Bronchial epithelial cell (primary cell): ENCODE results near the gene AKAP17A. TPM values are rescaled to one million over a fixed set of nuclear protein-coding genes. Genes with fewer than 3 reads are reported as not detected.
"Not testable (repeated sequence)": the region's sequence is repeated elsewhere in the genome, so short reads cannot be mapped to it uniquely, and the experiment has no call there.

Source experiments
- DNase-seq: peaks from one replicate; pipeline ENCODE4 v3.0.0-alpha.2; 2010; ENCODE audit warnings: low read depth
- FAIRE-seq: peaks from 2 replicates; lab custom pipeline; 2011; peaks lifted over from hg19 to GRCh38; lab: Jason Lieb, UNC
- H3K27me3 ChIP-seq: 2 replicates; pipeline ENCODE4 v1.5.1; 2011; ENCODE audit warnings: low read length; ENCODE audit not compliant: control insufficient read depth, insufficient read depth
- H3K36me3 ChIP-seq: 2 replicates; pipeline ENCODE4 v1.5.1; 2011; ENCODE audit warnings: low read length; ENCODE audit not compliant: control insufficient read depth, insufficient read depth
- H3K4me3 ChIP-seq: 2 replicates; pipeline ENCODE4 v1.5.1; 2011; ENCODE audit warnings: mild to moderate bottlenecking, low read depth, low read length, control low read depth
- total RNA-seq: library from RNA; depleted of rRNA; stranded (reverse); fragments of >200 nt; gene quantifications from 2 replicates; pipeline ENCODE4 v1.2.1, GENCODE V29; 2014
- TF ChIP-seq, protein P1 (sequence below): IDR thresholded peaks from 2 replicates; pipeline ENCODE4 v1.5.1; 2011; ENCODE audit warnings: mild to moderate bottlenecking, moderate library complexity, low read length, control low read depth, inconsistent platforms; ENCODE audit not compliant: insufficient read depth, severe bottlenecking

Gene AKAP17A
- total RNA-seq, 1 donor from 2014 or later, result 22.6 TPM

DNA sequence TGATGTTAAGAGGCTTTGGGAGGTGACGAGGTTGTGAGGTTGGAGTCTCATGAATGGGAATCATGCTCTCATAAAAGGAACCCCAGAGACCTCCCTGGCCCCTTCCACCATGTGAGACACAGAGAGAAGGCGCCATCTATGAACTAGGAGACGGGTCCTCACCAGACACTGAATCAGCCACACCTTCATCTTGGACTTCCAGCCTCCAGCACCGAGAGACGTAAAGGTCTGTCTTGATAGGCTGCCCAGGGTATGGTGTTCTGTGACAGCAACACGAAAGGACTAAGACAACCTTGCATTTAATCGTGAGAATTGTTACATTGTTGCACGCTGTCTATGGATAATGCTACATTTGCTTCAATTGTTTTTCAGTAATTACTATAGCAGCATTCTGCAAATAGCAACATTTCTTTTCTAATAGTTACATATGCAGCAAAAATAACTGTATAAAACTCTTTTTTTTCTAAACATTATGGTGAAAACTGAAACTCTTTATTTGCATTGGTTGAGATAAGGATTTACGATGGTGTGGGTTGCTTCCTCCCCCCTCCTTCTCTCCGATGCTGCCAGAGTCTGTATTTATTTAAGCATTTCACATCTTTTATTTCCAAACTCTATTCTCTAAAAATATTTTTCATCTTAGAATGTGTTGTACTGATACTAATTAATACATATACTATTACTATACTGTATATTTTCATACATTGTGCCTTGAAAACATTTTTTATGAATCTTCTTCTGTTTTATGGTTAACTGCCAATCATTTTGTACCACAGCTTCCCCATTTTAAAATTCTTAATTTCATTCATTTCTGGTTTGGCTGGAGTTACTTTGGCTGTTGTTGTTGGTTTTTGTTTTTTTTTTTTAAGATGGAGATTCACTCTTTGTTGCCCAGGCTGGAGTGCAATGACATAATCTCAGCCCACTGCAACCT, 26.4 kb upstream of the AKAP17A start:
- Histone ChIP-seq H3K27me3 (no peaks in the 10 kb centered on the region), H3K4me3 (no peak overlapping the region), H3K36me3 (no peaks in the 10 kb centered on the region)
- no peak for DNase-seq
- TF ChIP-seq, protein P1, sequence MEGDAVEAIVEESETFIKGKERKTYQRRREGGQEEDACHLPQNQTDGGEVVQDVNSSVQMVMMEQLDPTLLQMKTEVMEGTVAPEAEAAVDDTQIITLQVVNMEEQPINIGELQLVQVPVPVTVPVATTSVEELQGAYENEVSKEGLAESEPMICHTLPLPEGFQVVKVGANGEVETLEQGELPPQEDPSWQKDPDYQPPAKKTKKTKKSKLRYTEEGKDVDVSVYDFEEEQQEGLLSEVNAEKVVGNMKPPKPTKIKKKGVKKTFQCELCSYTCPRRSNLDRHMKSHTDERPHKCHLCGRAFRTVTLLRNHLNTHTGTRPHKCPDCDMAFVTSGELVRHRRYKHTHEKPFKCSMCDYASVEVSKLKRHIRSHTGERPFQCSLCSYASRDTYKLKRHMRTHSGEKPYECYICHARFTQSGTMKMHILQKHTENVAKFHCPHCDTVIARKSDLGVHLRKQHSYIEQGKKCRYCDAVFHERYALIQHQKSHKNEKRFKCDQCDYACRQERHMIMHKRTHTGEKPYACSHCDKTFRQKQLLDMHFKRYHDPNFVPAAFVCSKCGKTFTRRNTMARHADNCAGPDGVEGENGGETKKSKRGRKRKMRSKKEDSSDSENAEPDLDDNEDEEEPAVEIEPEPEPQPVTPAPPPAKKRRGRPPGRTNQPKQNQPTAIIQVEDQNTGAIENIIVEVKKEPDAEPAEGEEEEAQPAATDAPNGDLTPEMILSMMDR, result no peak
- FAIRE-seq, result peak; percentile 18

DNA sequence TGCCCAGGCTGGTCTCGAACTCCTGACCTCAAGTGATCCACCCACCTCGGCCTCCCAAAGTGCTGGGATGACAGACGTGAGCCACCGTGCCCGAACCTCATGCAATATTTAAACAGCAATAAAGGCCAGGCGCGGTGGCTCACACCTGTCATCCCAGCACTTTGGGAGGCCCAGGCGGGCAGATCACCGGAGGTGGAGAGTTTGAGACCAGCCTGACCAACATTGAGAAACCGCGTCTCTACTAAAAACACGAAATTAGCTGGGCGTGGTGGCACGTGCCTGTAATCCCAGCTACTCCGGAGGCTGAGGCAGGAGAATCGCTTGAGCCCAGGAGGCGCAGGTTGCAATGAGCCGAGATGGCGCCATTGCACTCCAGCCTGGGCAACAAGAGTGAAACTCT, 17.2 kb upstream of the AKAP17A start:
- FAIRE-seq, H3K27me3 ChIP-seq, H3K4me3 ChIP-seq, DNase-seq, H3K36me3 ChIP-seq: not testable (repeated sequence)

DNA sequence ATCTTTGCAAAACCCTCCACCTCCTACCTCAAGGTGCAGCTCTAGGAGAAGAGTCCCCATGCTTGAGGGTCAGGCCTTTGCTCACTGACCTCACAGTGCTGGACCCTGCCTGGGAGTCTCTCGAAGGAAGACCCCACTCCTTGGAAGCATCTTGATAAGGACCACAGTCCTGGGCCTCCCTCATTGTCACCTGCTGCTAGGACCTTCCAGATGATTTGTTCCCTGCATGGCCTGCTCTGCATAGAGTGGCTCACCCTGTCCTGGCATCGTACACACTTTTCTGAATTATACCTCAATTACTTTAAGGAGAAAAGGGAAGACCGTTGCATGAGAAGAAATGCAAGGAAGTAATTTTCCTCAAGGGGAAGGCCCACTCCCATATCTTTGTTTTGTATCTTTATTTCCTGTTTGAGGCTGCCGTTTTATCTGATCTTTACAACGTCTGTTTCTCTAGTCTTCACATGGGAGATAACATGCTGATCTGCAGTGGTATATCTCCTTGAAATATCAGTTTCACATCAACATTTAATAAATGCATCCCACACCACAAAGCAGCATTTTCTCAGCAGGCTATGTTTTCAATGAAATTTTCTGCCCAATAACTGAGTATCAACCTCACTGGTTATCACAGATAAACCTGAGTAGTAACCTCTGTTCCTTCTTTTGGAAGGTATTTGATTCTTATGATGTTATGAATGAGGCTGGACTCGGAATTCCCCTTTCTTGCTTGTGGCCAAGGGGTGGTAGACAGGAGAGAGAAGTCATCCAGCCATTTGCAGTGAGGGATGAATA, 15.0 kb upstream of the AKAP17A start:
- no peak for DNase-seq

DNA sequence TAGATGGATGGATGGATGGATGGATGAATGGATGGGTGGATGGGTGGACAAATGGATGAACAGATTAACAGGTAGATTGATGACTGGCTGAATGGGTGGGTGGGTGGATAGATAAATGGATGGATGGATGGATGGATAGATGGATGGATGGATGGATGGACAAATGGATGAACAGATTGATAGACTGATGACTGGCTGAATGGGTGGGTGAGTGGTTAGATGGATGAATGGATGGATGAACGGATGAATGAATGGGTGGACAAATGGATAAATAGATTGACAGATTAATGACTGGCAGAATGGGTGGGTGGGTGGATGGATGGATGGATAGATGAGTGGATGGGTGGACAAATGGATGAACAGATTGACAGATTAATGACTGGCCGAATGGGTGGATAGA, 13.6 kb upstream of the AKAP17A start:
- Histone ChIP-seq H3K4me3 (no peak overlapping the region), H3K27me3 (no peaks in the 10 kb centered on the region), H3K36me3 (no peaks in the 10 kb centered on the region)
- TF ChIP-seq, protein P1, result no peak
- FAIRE-seq (no peak), DNase-seq (no peak)

More for the DNA sequence above, 15.0 kb upstream of the AKAP17A start:
- FAIRE-seq, result no peak
- TF ChIP-seq, protein P1, result no peak
- Histone ChIP-seq H3K4me3 (no peak overlapping the region), H3K36me3 (no peaks in the 10 kb centered on the region), H3K27me3 (no peaks in the 10 kb centered on the region)

DNA sequence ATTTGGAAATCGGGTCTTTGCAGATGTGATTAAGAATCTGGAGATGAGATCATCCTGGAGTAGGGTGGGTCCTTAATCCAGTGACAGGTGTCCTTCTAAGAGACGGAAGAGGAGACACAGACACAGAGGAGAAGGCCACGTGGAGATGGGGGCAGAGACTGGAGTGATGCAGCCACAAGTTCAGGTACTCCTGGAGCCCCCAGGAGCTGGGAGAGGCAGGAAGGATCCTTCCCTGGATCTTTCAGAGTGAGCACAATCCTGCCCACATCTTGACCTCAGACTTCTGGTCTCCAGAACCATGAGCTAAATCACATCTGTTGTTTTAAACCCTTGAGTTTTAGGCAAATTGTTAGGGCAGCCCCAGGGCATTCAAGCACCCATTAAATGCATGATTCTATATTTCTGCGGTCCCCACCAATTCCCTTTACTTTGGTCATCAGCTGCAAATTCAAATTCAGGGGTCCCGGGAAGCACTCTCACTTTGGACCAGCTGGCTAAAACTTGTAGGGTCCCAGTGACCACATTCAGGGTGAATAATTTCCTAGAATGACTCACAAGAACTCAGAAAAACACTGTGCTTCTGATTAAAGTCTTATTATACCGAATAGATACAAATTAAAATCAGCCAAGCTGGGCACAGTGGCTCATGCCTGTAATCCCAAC, 12.8 kb upstream of the AKAP17A start:
- Histone ChIP-seq H3K4me3 (no peak overlapping the region), H3K36me3 (no peaks in the 10 kb centered on the region), H3K27me3 (no peaks in the 10 kb centered on the region)
- FAIRE-seq, result no peak
- TF ChIP-seq, protein P1, result no peak
- no peak for DNase-seq
